Measurements from ENCODE around the gene CFAP20DC.
"Not testable (repeated sequence)": the region's sequence is repeated elsewhere in the genome, so short reads cannot be mapped to it uniquely, and the experiment has no call there.

CFAP20DC gene

GRCh38 chr3:58979840-58980239, 70.0 kb downstream of the CFAP20DC start:
- no peak for DNase-seq
- H3K27me3 ChIP-seq (replicated peaks in 2 of 5; ENCODE audit: control insufficient read depth in 4 of 5, insufficient read depth in 5 of 5, low read length in 4 of 5), result no peaks in the 10 kb centered on the region
- no peak overlapping the region for H3K27ac ChIP-seq (ENCODE audit: insufficient read depth in 1 of 2, low read depth in 1 of 2, low read length in 2 of 2, poor library complexity in 1 of 2, severe bottlenecking in 2 of 2)
- POLR2A ChIA-PET, result no interaction called here
- no peak overlapping the region for H3K4me3 ChIP-seq (ENCODE audit: control insufficient read depth in 1 of 7, extremely low read depth in 1 of 7, insufficient read depth in 4 of 7, low read depth in 2 of 7, low read length in 6 of 7)
- no peaks in the 10 kb centered on the region for H3K4me1 ChIP-seq (ENCODE audit: control extremely low read depth in 1 of 4, control insufficient read depth in 4 of 4, insufficient read depth in 4 of 4, low read length in 3 of 4)
- 88% methylated on average over 1 of the region's 4 CpGs for WGBS (ENCODE audit: insufficient coverage)
- H3K36me3 ChIP-seq (ENCODE audit: control insufficient read depth in 4 of 4, insufficient read depth in 4 of 4, low read length in 3 of 4), result no peaks in the 10 kb centered on the region
- H3K9me3 ChIP-seq (ENCODE audit: control extremely low read depth in 1 of 5, control insufficient read depth in 4 of 5, insufficient read depth in 2 of 5, low read depth in 1 of 5, low read length in 4 of 5), result no peaks in the 10 kb centered on the region
- CTCF ChIA-PET, result no interaction called here

- Histone ChIP-seq H3K36me3 (ENCODE audit: control insufficient read depth in 4 of 4, insufficient read depth in 4 of 4, low read length in 3 of 4) (no peaks in the 10 kb centered on the region), H3K4me3 (ENCODE audit: control insufficient read depth in 1 of 7, extremely low read depth in 1 of 7, insufficient read depth in 4 of 7, low read depth in 2 of 7, low read length in 6 of 7) (no peak overlapping the region), H3K27ac (ENCODE audit: insufficient read depth in 1 of 2, low read depth in 1 of 2, low read length in 2 of 2, poor library complexity in 1 of 2, severe bottlenecking in 2 of 2) (no peak overlapping the region), H3K4me1 (ENCODE audit: control extremely low read depth in 1 of 4, control insufficient read depth in 4 of 4, insufficient read depth in 4 of 4, low read length in 3 of 4) (no peaks in the 10 kb centered on the region), H3K27me3 (replicated peaks in 2 of 5; ENCODE audit: control insufficient read depth in 4 of 5, insufficient read depth in 5 of 5, low read length in 4 of 5) (no peaks in the 10 kb centered on the region), H3K9me3 (ENCODE audit: control extremely low read depth in 1 of 5, control insufficient read depth in 4 of 5, insufficient read depth in 2 of 5, low read depth in 1 of 5, low read length in 4 of 5) (no peaks in the 10 kb centered on the region)
- 100% methylated on average over 3 of the region's 3 CpGs for WGBS (ENCODE audit: insufficient coverage)
- CTCF ChIA-PET, result no interaction called here
- DNase-seq, result no peak
- POLR2A ChIA-PET, result no interaction called here
Measured at GRCh38 chr3:58973796-58974195, 76.0 kb downstream of the CFAP20DC start.

DNA sequence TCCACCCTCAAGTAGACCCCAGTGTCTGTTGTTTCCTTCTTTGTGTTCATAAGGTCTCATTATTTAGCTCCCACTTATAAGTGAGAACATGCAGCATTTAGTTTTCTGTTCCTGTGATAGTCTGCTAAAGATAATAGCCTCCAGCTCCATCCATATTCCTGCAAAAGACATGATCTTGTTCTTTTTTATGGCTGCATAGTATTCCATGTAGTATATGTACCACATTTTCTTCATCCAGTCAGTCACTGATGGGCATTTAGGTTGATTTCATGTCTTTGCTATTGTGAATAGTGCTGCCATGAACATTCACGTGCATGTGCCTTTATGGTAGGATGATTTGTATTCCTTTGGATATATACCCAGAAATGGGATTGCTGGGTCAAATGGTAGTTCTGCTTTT, 82.0 kb downstream of the CFAP20DC start:
- H3K36me3 ChIP-seq (ENCODE audit: control insufficient read depth in 4 of 4, insufficient read depth in 4 of 4, low read length in 3 of 4); H3K4me1 ChIP-seq (ENCODE audit: control extremely low read depth in 1 of 4, control insufficient read depth in 4 of 4, insufficient read depth in 4 of 4, low read length in 3 of 4); H3K27me3 ChIP-seq (replicated peaks in 2 of 5; ENCODE audit: control insufficient read depth in 4 of 5, insufficient read depth in 5 of 5, low read length in 4 of 5); CTCF ChIA-PET; H3K9me3 ChIP-seq (ENCODE audit: control extremely low read depth in 1 of 5, control insufficient read depth in 4 of 5, insufficient read depth in 2 of 5, low read depth in 1 of 5, low read length in 4 of 5); POLR2A ChIA-PET; H3K27ac ChIP-seq (ENCODE audit: insufficient read depth in 1 of 2, low read depth in 1 of 2, low read length in 2 of 2, poor library complexity in 1 of 2, severe bottlenecking in 2 of 2); H3K4me3 ChIP-seq (ENCODE audit: control insufficient read depth in 1 of 7, extremely low read depth in 1 of 7, insufficient read depth in 4 of 7, low read depth in 2 of 7, low read length in 6 of 7); DNase-seq: not testable (repeated sequence)
- WGBS (ENCODE audit: insufficient coverage), result no CpG with 5 or more reads among the region's 1 CpG

DNA sequence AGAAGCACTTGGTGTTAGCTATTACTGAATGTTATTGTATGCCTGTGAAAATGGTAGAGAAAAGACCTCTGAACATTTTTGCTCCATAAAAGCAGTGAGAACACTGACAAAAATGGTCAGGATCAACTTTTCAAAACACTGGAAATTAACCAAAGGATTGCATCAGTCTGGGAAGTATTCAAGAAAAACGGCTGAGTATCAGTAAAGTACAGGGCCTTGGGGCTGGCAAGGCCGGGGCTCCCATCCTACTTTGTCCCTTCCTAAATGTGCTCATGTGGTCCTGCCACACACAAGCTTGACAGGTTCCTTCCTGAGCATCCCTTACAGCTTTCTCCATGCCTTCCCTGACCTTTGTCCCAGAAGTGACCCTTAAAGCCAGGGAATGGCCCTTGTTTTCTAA, 84.0 kb downstream of the CFAP20DC start:
- no peak overlapping the region for H3K4me3 ChIP-seq (ENCODE audit: control insufficient read depth in 1 of 7, extremely low read depth in 1 of 7, insufficient read depth in 4 of 7, low read depth in 2 of 7, low read length in 6 of 7)
- no peak overlapping the region for H3K27ac ChIP-seq (ENCODE audit: insufficient read depth in 1 of 2, low read depth in 1 of 2, low read length in 2 of 2, poor library complexity in 1 of 2, severe bottlenecking in 2 of 2)
- 100% methylated on average over 2 of the region's 2 CpGs for whole genome bisulfite sequencing (ENCODE audit: insufficient coverage)
- POLR2A ChIA-PET, result no interaction called here
- no peak for DNase-seq
- H3K36me3 ChIP-seq (ENCODE audit: control insufficient read depth in 4 of 4, insufficient read depth in 4 of 4, low read length in 3 of 4), result no peaks in the 10 kb centered on the region
- peaks cover 0 to under 1% (median 0%) of the 10 kb centered on the region in 5 experiments for H3K9me3 ChIP-seq (ENCODE audit: control extremely low read depth in 1 of 5, control insufficient read depth in 4 of 5, insufficient read depth in 2 of 5, low read depth in 1 of 5, low read length in 4 of 5)
- no peaks in the 10 kb centered on the region for H3K27me3 ChIP-seq (replicated peaks in 2 of 5; ENCODE audit: control insufficient read depth in 4 of 5, insufficient read depth in 5 of 5, low read length in 4 of 5)
- no peaks in the 10 kb centered on the region for H3K4me1 ChIP-seq (ENCODE audit: control extremely low read depth in 1 of 4, control insufficient read depth in 4 of 4, insufficient read depth in 4 of 4, low read length in 3 of 4)
- CTCF ChIA-PET, result no interaction called here

DNA sequence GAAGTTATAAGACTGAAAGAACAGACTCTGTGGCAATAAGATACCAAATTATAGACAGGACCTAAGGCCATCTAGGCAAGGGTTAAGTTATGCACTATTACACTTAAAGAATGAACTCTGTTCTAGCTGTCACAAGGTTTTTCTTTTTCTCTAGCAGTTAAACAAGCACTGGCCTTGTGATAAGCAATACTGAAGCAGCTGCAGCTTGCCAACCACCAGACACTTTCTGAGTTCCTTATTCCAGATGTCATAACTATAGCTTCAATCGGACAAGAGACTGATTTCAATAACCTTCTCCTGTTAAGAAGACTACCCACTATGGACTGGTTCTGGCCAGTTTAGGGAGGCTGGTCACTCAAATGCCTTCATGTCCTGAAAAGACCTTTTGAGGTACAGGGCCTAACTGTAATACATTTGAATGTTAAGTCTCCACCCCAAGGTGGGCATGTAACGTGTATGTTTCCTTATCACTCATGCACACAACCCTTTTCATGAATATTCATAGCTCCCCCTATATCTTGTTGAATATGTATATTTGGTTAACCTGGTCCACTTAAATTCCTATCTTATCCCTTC, 85.8 kb downstream of the CFAP20DC start:
- Histone ChIP-seq H3K27ac (ENCODE audit: insufficient read depth in 1 of 2, low read depth in 1 of 2, low read length in 2 of 2, poor library complexity in 1 of 2, severe bottlenecking in 2 of 2) (no peak overlapping the region), H3K27me3 (replicated peaks in 2 of 5; ENCODE audit: control insufficient read depth in 4 of 5, insufficient read depth in 5 of 5, low read length in 4 of 5) (no peaks in the 10 kb centered on the region), H3K4me3 (ENCODE audit: control insufficient read depth in 1 of 7, extremely low read depth in 1 of 7, insufficient read depth in 4 of 7, low read depth in 2 of 7, low read length in 6 of 7) (no peak overlapping the region), H3K36me3 (ENCODE audit: control insufficient read depth in 4 of 4, insufficient read depth in 4 of 4, low read length in 3 of 4) (no peaks in the 10 kb centered on the region), H3K9me3 (ENCODE audit: control extremely low read depth in 1 of 5, control insufficient read depth in 4 of 5, insufficient read depth in 2 of 5, low read depth in 1 of 5, low read length in 4 of 5) (peaks cover 0 to 5% (median 0%) of the 10 kb centered on the region in 5 experiments), H3K4me1 (ENCODE audit: control extremely low read depth in 1 of 4, control insufficient read depth in 4 of 4, insufficient read depth in 4 of 4, low read length in 3 of 4) (no peaks in the 10 kb centered on the region)
- 86% methylated on average over 1 of the region's 2 CpGs for WGBS (ENCODE audit: insufficient coverage)
- POLR2A ChIA-PET, result no interaction called here
- CTCF ChIA-PET, result interaction anchor here (1.2 kb wide), 1 partner anchor 11 kb away, joined by 3 read pairs; no protein-coding TSS in a partner anchor
- DNase-seq, result peak; percentile 2 to 72 (median 44)

GRCh38 chr3:58962816-58963215, 87.0 kb downstream of the CFAP20DC start:
- Histone ChIP-seq H3K4me3 (ENCODE audit: control insufficient read depth in 1 of 7, extremely low read depth in 1 of 7, insufficient read depth in 4 of 7, low read depth in 2 of 7, low read length in 6 of 7) (no peak overlapping the region), H3K4me1 (ENCODE audit: control extremely low read depth in 1 of 4, control insufficient read depth in 4 of 4, insufficient read depth in 4 of 4, low read length in 3 of 4) (no peaks in the 10 kb centered on the region), H3K27ac (ENCODE audit: insufficient read depth in 1 of 2, low read depth in 1 of 2, low read length in 2 of 2, poor library complexity in 1 of 2, severe bottlenecking in 2 of 2) (no peak overlapping the region), H3K27me3 (replicated peaks in 2 of 5; ENCODE audit: control insufficient read depth in 4 of 5, insufficient read depth in 5 of 5, low read length in 4 of 5) (no peaks in the 10 kb centered on the region), H3K9me3 (ENCODE audit: control extremely low read depth in 1 of 5, control insufficient read depth in 4 of 5, insufficient read depth in 2 of 5, low read depth in 1 of 5, low read length in 4 of 5) (peaks cover 0 to 5% (median 0%) of the 10 kb centered on the region in 5 experiments), H3K36me3 (ENCODE audit: control insufficient read depth in 4 of 4, insufficient read depth in 4 of 4, low read length in 3 of 4) (no peaks in the 10 kb centered on the region)
- 100% methylated on average over 2 of the region's 3 CpGs for WGBS (ENCODE audit: insufficient coverage)
- CTCF ChIA-PET, result interaction anchor here (0.5 kb wide), 1 partner anchor 74 kb away, joined by 3 read pairs; no protein-coding TSS in a partner anchor
- peak in 1 of 3 donors; percentile 2 for DNase-seq
- POLR2A ChIA-PET, result interaction anchor here (0.5 kb wide), 1 partner anchor 18 kb away, joined by 3 read pairs; no protein-coding TSS in a partner anchor

DNA sequence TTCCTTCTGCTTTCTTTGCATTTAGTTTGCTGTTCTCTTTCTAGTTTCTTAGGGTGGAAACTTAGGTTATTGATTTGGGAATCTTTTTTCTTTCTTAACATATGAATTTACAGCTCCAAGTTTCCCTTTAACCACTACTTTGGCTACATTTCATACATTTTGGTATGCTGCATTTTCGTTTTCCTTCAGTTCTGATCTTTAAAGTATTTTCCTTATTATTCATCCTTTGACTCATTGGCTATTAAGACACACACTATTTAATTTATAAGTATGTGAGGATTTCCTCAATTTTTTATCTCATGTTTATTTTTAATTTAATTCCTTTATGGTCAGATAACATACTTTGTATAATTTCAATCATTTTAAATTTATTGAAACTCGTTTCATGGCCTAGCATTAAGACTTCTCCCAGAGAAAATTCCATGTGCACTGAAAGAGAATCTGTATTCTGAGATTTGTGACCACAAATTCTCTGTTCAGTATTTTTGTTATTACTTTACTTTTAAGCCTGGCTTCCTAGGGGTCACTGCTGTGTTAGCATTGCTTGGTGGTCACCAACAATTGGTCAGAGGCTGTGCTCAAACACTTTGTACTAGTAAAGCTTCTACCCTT, 87.7 kb downstream of the CFAP20DC start:
- H3K27me3 ChIP-seq (replicated peaks in 2 of 5; ENCODE audit: control insufficient read depth in 4 of 5, insufficient read depth in 5 of 5, low read length in 4 of 5), result no peaks in the 10 kb centered on the region
- no peak overlapping the region for H3K4me3 ChIP-seq (ENCODE audit: control insufficient read depth in 1 of 7, extremely low read depth in 1 of 7, insufficient read depth in 4 of 7, low read depth in 2 of 7, low read length in 6 of 7)
- ChIA-PET CTCF (no interaction called here), POLR2A (no interaction called here)
- WGBS (ENCODE audit: insufficient coverage), result no CpG with 5 or more reads among the region's 2 CpGs
- no peak for DNase-seq
- peaks cover 0 to 5% (median 0%) of the 10 kb centered on the region in 5 experiments for H3K9me3 ChIP-seq (ENCODE audit: control extremely low read depth in 1 of 5, control insufficient read depth in 4 of 5, insufficient read depth in 2 of 5, low read depth in 1 of 5, low read length in 4 of 5)
- no peaks in the 10 kb centered on the region for H3K36me3 ChIP-seq (ENCODE audit: control insufficient read depth in 4 of 4, insufficient read depth in 4 of 4, low read length in 3 of 4)
- no peak overlapping the region for H3K27ac ChIP-seq (ENCODE audit: insufficient read depth in 1 of 2, low read depth in 1 of 2, low read length in 2 of 2, poor library complexity in 1 of 2, severe bottlenecking in 2 of 2)
- no peaks in the 10 kb centered on the region for H3K4me1 ChIP-seq (ENCODE audit: control extremely low read depth in 1 of 4, control insufficient read depth in 4 of 4, insufficient read depth in 4 of 4, low read length in 3 of 4)

Measured in common myeloid progenitor, CD34-positive (primary cell).